ENCODE data around the gene CCDC149.

Gene CCDC149

DNA sequence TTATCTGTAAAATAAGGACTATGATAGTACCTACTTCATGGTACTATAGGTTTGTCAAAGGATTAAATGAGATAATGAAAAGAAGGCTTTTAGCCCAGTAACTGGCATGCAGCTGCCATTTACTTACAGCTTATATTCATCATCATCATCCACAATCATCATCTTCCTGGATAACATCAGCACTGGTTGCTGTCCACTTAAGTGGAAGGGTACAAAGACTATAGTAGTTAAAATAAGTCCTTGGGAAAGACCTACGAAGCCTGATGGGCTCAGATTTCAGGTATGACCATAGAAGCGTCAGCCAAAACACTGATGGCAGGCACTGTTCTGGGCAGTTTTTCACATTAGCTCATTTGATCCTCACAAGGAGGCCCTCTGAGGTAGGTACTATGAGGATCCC, 20.6 kb downstream of the CCDC149 start:
- Histone ChIP-seq H3K9me3 (replicated peaks; ENCODE audit: low read length) (no peaks in the 10 kb centered on the region), H3K36me3 (ENCODE audit: insufficient read depth, low read length) (no peaks in the 10 kb centered on the region), H3K27me3 (ENCODE audit: control insufficient read depth, insufficient read depth, low read length) (no peaks in the 10 kb centered on the region), H3K4me1 (ENCODE audit: control insufficient read depth, insufficient read depth, low read length) (peaks cover 3% of the 10 kb centered on the region), H3K4me3 (ENCODE audit: low read length) (no peak overlapping the region), H3K4me2 (ENCODE audit: low read length) (no peak overlapping the region), H3K9ac (ENCODE audit: low read depth, low read length) (no peak overlapping the region)

DNA sequence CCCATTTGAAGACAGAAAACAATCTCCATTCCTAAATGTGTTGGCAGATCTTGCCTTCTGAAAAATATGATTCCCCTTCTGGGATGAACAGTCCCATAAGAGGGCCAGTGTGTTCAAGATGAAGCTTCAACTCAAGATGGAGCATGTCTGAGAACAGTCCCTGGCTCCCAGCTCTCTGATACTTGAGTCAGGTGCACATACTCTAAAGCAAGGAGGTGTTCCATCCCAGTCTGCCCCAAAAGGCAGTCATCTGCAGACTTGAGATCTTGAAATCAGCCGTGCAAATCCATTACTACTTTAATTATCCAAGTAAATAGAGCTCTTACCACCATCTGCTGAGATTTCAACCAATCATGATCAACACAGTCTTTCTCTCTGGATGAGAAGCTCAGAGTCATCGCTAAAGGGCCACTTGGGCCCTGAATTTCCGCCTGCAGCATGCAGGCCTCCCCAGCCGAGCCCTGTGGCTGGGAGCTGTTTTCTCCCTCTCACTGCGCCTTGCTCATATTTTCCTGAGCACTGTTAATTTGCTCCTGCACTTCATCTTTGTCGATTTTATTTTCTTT, 22.2 kb downstream of the CCDC149 start:
- Histone ChIP-seq H3K36me3 (ENCODE audit: insufficient read depth, low read length) (no peaks in the 10 kb centered on the region), H3K4me3 (ENCODE audit: low read length) (no peak overlapping the region), H3K4me1 (ENCODE audit: control insufficient read depth, insufficient read depth, low read length) (peaks cover 3% of the 10 kb centered on the region), H3K9ac (ENCODE audit: low read depth, low read length) (no peak overlapping the region), H3K27me3 (ENCODE audit: control insufficient read depth, insufficient read depth, low read length) (no peaks in the 10 kb centered on the region), H3K9me3 (replicated peaks; ENCODE audit: low read length) (no peaks in the 10 kb centered on the region), H3K4me2 (ENCODE audit: low read length) (no peak overlapping the region)

DNA sequence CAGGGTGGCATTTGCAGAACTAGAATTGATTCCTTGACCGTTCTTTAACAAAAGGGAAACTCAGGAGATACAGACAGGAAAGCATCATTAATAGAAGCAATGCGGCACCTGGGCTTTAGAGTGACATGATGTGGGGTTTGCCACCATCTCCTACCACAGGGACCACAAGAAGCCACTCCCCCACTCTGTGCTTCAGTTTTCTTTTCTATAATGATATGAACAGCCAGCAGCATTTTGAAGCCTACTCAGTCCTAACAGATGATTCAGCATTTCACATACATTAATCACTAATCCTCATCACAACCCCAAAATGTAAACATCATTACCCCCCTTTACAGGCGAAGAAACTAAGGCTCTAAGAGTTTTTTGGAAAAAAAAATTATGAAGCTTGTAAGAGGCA, 22.9 kb downstream of the CCDC149 start:
- H3K4me1 ChIP-seq (ENCODE audit: control insufficient read depth, insufficient read depth, low read length), result peaks cover 3% of the 10 kb centered on the region
- H3K9ac ChIP-seq (ENCODE audit: low read depth, low read length), result no peak overlapping the region
- H3K36me3 ChIP-seq (ENCODE audit: insufficient read depth, low read length), result no peaks in the 10 kb centered on the region
- H3K27me3 ChIP-seq (ENCODE audit: control insufficient read depth, insufficient read depth, low read length), result no peaks in the 10 kb centered on the region
- H3K9me3 ChIP-seq (replicated peaks; ENCODE audit: low read length), result no peaks in the 10 kb centered on the region
- no peak overlapping the region for H3K4me2 ChIP-seq (ENCODE audit: low read length)
- no peak overlapping the region for H3K4me3 ChIP-seq (ENCODE audit: low read length)

DNA sequence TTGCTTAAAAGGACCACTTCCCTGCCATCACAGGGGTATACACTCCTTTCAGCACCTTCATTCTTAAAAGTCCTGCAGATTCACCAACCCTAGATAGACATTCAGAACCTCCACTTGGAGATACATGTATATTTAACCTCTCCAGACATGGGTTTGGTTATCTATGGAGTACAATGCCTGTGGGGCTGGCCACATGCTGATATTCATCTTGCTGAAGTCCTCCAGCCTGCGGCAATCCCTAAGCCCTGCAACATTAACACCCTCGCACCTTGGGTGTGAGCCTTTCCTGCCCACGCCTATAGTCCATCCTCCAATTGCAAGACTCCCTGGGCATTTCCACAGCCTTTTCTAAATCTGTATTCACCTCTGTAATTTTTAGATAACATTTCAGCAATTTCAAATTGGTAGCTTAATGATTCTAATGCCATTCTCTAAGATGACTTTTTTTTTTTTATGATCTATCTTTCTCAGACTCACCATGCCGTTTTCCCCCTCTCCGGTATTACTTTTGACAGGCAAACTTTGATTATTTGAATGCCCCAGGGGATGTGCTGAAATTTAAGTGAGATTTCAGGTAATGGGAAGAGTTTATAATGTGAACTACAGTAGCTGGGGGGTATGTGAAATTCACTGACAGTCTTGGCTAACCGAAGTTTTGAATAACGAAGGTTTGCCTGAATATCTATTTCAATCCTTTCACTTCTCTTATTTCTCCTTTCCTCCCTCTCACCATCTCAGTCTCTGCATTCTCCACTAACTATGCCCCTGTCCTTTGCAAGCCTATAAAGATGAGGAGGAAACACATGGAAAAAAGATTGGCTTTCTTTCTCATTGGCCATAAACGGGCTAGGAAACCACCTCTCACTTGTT, 24.1 kb downstream of the CCDC149 start:
- H3K4me3 ChIP-seq (ENCODE audit: low read length), result no peak overlapping the region
- H3K4me2 ChIP-seq (ENCODE audit: low read length), result no peak overlapping the region
- no peaks in the 10 kb centered on the region for H3K36me3 ChIP-seq (ENCODE audit: insufficient read depth, low read length)
- H3K4me1 ChIP-seq (ENCODE audit: control insufficient read depth, insufficient read depth, low read length), result peaks cover 3% of the 10 kb centered on the region
- H3K27me3 ChIP-seq (ENCODE audit: control insufficient read depth, insufficient read depth, low read length), result no peaks in the 10 kb centered on the region
- H3K9me3 ChIP-seq (replicated peaks; ENCODE audit: low read length), result no peaks in the 10 kb centered on the region
- no peak overlapping the region for H3K9ac ChIP-seq (ENCODE audit: low read depth, low read length)

DNA sequence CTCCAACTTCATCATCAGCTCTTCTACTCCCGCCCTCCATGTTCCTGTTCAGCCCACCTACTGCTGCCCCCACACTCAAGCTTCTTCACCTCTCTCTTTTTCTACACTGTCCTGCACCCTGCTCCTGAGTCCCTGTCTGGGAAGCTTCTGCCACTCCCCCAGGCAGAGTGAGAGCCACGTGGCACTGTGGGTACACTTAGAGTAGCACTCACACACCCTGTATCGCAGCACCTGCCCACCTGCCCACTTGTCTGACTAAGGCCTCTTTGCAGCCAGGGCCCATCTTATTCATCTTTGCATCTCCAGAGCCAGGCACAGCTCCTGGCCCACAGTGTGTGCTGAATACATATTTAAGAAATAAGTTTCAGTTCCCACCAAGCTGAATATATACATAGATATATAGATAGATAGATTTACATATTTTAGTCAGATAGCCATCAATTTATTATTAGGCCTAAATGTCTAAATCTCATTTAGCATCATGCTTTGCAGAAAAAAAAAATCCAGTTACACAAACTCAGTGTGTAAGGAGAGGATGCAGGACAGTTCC, 24.9 kb downstream of the CCDC149 start:
- Histone ChIP-seq H3K9me3 (replicated peaks; ENCODE audit: low read length) (no peaks in the 10 kb centered on the region), H3K4me2 (ENCODE audit: low read length) (no peak overlapping the region), H3K36me3 (ENCODE audit: insufficient read depth, low read length) (no peaks in the 10 kb centered on the region), H3K4me1 (ENCODE audit: control insufficient read depth, insufficient read depth, low read length) (peaks cover 3% of the 10 kb centered on the region), H3K9ac (ENCODE audit: low read depth, low read length) (no peak overlapping the region), H3K4me3 (ENCODE audit: low read length) (no peak overlapping the region), H3K27me3 (ENCODE audit: control insufficient read depth, insufficient read depth, low read length) (no peaks in the 10 kb centered on the region)

DNA sequence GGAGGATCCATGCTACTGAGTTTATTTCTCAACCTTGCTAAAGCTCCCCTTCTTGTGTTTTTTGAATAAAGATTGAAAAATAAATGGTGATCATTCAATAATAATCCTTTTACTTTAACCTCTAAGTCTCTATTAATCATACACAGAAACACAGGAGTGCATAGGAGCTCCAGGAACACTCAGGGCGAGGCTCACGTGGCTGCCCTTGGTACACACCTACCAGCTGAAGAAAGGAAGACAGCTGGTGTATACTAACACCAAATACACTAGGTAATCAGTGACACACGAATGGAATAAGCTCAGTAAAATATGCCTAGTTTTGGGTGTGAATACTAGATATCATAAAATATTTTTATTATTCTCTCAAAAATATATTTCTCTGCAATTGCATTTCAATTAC, 26.2 kb downstream of the CCDC149 start:
- no peaks in the 10 kb centered on the region for H3K9me3 ChIP-seq (replicated peaks; ENCODE audit: low read length)
- H3K9ac ChIP-seq (ENCODE audit: low read depth, low read length), result no peak overlapping the region
- H3K4me3 ChIP-seq (ENCODE audit: low read length), result no peak overlapping the region
- H3K4me1 ChIP-seq (ENCODE audit: control insufficient read depth, insufficient read depth, low read length), result peaks cover 3% of the 10 kb centered on the region
- H3K4me2 ChIP-seq (ENCODE audit: low read length), result no peak overlapping the region
- H3K36me3 ChIP-seq (ENCODE audit: insufficient read depth, low read length), result no peaks in the 10 kb centered on the region
- H3K27me3 ChIP-seq (ENCODE audit: control insufficient read depth, insufficient read depth, low read length), result no peaks in the 10 kb centered on the region

DNA sequence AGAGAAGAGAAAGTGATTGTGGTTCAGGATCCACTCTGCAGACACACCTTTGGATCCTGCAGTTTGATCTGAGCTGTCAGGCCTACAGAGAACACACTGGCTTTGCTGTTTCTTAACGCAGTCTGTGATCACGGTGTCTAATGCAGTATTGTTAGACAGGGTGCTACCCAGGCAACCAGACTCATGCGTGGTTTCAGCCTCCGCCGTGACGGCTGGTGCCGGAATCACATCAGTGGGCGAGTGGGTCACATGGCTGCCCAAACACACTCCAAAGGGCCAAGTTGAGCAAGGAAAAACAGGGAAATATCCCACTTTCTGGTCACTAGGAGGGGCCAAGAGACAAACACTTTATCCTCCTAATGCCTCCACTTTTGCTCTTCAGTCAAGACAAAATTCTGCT, 27.5 kb downstream of the CCDC149 start:
- Histone ChIP-seq H3K4me3 (ENCODE audit: low read length) (no peak overlapping the region), H3K4me2 (ENCODE audit: low read length) (no peak overlapping the region), H3K9ac (ENCODE audit: low read depth, low read length) (no peak overlapping the region), H3K9me3 (replicated peaks; ENCODE audit: low read length) (no peaks in the 10 kb centered on the region), H3K27me3 (ENCODE audit: control insufficient read depth, insufficient read depth, low read length) (no peaks in the 10 kb centered on the region), H3K36me3 (ENCODE audit: insufficient read depth, low read length) (no peaks in the 10 kb centered on the region), H3K4me1 (ENCODE audit: control insufficient read depth, insufficient read depth, low read length) (peaks cover 3% of the 10 kb centered on the region)

DNA sequence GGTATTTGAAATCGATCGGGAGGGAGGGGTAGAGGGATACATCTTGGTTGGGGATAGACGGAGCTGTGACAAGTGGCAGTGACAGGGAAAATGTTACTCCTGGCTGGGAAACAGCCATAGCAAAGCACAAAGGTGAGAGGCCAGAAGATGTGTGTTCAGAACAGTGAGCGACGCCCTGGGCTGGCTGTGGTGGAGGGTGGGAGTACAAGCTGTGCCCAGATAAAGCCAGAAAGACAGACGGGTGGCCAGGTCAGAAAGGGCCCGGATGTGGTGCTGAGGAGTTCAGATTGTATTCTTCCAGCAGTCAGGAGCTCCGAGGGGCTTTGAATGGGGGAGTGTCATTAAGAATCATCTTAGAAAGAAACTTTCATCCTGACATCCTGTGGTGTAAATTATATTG, 27.9 kb downstream of the CCDC149 start:
- H3K4me2 ChIP-seq (ENCODE audit: low read length), result no peak overlapping the region
- no peaks in the 10 kb centered on the region for H3K36me3 ChIP-seq (ENCODE audit: insufficient read depth, low read length)
- no peaks in the 10 kb centered on the region for H3K27me3 ChIP-seq (ENCODE audit: control insufficient read depth, insufficient read depth, low read length)
- no peaks in the 10 kb centered on the region for H3K9me3 ChIP-seq (replicated peaks; ENCODE audit: low read length)
- no peak overlapping the region for H3K4me3 ChIP-seq (ENCODE audit: low read length)
- H3K4me1 ChIP-seq (ENCODE audit: control insufficient read depth, insufficient read depth, low read length), result peaks cover 1% of the 10 kb centered on the region
- no peak overlapping the region for H3K9ac ChIP-seq (ENCODE audit: low read depth, low read length)

DNA sequence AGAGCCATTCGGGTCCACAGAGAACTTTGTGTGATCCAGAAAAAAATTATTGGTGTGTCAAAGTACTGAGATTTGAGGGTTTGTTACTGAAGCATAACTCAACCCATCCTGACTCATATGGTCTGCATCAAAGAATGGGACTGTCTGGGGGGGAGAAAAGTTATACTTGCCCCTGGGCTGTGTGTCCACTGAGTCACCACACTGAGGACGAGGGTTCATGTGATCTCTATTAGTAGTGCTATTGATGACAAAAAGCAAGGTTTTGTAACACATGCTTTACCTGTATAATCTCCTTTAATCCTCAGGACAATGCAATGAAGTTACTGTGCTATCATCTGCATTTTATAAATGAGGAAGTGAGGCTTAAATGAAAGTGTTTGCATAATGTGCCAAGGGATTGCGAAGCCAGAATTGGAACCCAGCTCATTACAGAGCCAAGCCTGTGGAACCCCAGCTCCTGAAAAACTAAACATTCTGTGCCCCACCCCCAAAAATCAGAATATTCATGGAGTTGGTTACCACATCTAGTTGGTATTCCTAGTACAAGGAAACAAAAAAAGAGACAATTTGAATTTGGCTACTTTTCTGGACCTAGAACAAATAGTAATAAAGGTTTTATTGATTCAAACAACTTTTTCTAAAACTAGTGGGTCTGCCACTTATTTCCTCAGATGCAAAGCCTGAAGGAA, 31.2 kb downstream of the CCDC149 start:
- H3K4me3 ChIP-seq (ENCODE audit: low read length), result no peak overlapping the region
- no peaks in the 10 kb centered on the region for H3K9me3 ChIP-seq (replicated peaks; ENCODE audit: low read length)
- H3K27me3 ChIP-seq (ENCODE audit: control insufficient read depth, insufficient read depth, low read length), result no peaks in the 10 kb centered on the region
- no peaks in the 10 kb centered on the region for H3K4me1 ChIP-seq (ENCODE audit: control insufficient read depth, insufficient read depth, low read length)
- H3K4me2 ChIP-seq (ENCODE audit: low read length), result no peak overlapping the region
- H3K9ac ChIP-seq (ENCODE audit: low read depth, low read length), result no peak overlapping the region
- H3K36me3 ChIP-seq (ENCODE audit: insufficient read depth, low read length), result no peaks in the 10 kb centered on the region

DNA sequence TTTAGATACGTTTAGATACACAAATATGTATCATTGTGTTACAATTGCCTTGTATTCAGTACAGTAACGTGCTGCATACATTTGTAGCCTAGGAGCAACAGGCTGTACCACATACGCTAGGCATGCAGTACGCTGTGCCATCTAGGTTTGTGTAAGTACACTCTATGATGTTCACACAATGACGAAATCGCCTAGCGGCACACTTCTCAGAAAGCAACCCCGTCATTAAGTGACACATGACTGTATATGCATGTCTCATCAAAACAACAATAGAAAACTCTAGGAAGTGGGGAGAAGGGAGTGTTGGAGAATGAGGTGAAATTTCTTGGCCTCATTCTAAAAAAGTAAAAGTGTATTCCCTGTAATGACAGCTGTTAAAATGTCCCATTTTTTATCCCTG, 32.7 kb downstream of the CCDC149 start:
- H3K36me3 ChIP-seq (ENCODE audit: insufficient read depth, low read length), result no peaks in the 10 kb centered on the region
- H3K4me1 ChIP-seq (ENCODE audit: control insufficient read depth, insufficient read depth, low read length), result no peaks in the 10 kb centered on the region
- H3K4me3 ChIP-seq (ENCODE audit: low read length), result no peak overlapping the region
- no peaks in the 10 kb centered on the region for H3K9me3 ChIP-seq (replicated peaks; ENCODE audit: low read length)
- H3K9ac ChIP-seq (ENCODE audit: low read depth, low read length), result no peak overlapping the region
- H3K4me2 ChIP-seq (ENCODE audit: low read length), result no peak overlapping the region
- no peaks in the 10 kb centered on the region for H3K27me3 ChIP-seq (ENCODE audit: control insufficient read depth, insufficient read depth, low read length)

DNA sequence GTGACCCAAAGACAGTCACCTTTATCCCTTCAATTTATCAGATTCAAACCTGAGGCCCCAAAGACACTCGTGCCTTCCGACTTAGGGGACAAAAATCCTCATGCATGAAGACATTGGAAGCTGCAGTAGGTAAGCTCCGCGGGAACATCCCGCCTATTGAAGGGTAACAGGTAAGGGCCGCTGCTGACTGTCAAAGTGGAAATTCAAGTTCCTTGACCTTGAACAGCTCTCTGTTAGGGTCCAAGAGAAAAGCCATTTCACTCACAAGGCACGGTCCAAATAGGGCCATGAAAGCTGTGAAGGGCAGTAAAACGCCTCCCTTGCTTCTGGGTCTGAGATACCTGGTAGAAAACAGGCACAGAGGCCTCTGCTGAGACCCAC, 34.2 kb downstream of the CCDC149 start:
- no peak overlapping the region for H3K4me2 ChIP-seq (ENCODE audit: low read length)
- H3K4me1 ChIP-seq (ENCODE audit: control insufficient read depth, insufficient read depth, low read length), result no peaks in the 10 kb centered on the region
- H3K9ac ChIP-seq (ENCODE audit: low read depth, low read length), result no peak overlapping the region
- no peaks in the 10 kb centered on the region for H3K27me3 ChIP-seq (ENCODE audit: control insufficient read depth, insufficient read depth, low read length)
- H3K4me3 ChIP-seq (ENCODE audit: low read length), result no peak overlapping the region
- no peaks in the 10 kb centered on the region for H3K9me3 ChIP-seq (replicated peaks; ENCODE audit: low read length)
- H3K36me3 ChIP-seq (ENCODE audit: insufficient read depth, low read length), result no peaks in the 10 kb centered on the region
